ENCODE data around the gene ZNF385B. TPM values are rescaled to one million over a fixed set of nuclear protein-coding genes. Genes with fewer than 3 reads are reported as not detected.

Gene ZNF385B
- polyA plus RNA-seq, 1 donor (not counting 4 experiments of a cell fraction or from before 2014, with no cell fraction given) = 0.17 TPM

GRCh38 chr2:179882851-179883806, 21.7 kb upstream of the ZNF385B start:
- Histone ChIP-seq H3K9me1 (ENCODE audit: control insufficient read depth, extremely low read depth, insufficient read depth, low read length) (no peaks in the 10 kb centered on the region), H3K4me3 (ENCODE audit: control insufficient read depth in 2 of 3, extremely low read depth in 1 of 3, insufficient read depth in 2 of 3, low read depth in 1 of 3, low read length in 3 of 3) (no peak overlapping the region), H3K36me3 (ENCODE audit: control insufficient read depth in 2 of 2, extremely low read depth in 1 of 2, insufficient read depth in 2 of 2, low read length in 2 of 2) (no peaks in the 10 kb centered on the region), H4K20me1 (ENCODE audit: control insufficient read depth, extremely low read depth, insufficient read depth, low read length) (no peaks in the 10 kb centered on the region), H3K4me2 (ENCODE audit: control insufficient read depth, extremely low read depth, insufficient read depth, low read depth, low read length) (no peak overlapping the region), H3K79me2 (ENCODE audit: control insufficient read depth, insufficient read depth, low read length) (no peaks in the 10 kb centered on the region), H3K27ac (ENCODE audit: control insufficient read depth, insufficient read depth, low read length) (no peak overlapping the region), H3K9me3 (ENCODE audit: control insufficient read depth, low read depth, low read length) (no peaks in the 10 kb centered on the region), H3K4me1 (ENCODE audit: control insufficient read depth, extremely low read depth, insufficient read depth, low read length) (no peaks in the 10 kb centered on the region), H3K27me3 (ENCODE audit: control insufficient read depth, extremely low read depth, insufficient read depth, low read length) (no peaks in the 10 kb centered on the region), H2AFZ (ENCODE audit: control insufficient read depth, low read length) (no peak overlapping the region), H3K9ac (ENCODE audit: control insufficient read depth, extremely low read depth, insufficient read depth, low read length) (no peak overlapping the region)
- FAIRE-seq = no peak
- TF ChIP-seq CTCF (optimal IDR thresholded peaks at IDR 0.05 in 1 of 3, IDR thresholded peaks at IDR 0.05 in 1 of 3, conservative IDR thresholded peaks at IDR 0.05 in 1 of 3; ENCODE audit: extremely low read depth in 1 of 3, insufficient read depth in 2 of 3, low read length in 3 of 3) = no peak
- no peak for TF ChIP-seq EZH2 (IDR thresholded peaks at IDR 0.05; ENCODE audit: low read length)
- DNase-seq (ENCODE audit: low read depth, low spot score) = no peak
- dilution Hi-C loops (cut with MboI; ENCODE audit: extremely low pct_ligation_motif_present, low sequenced_read_pairs) = no loop called here

GRCh38 chr2:179877601-179878364, 16.4 kb upstream of the ZNF385B start:
- Histone ChIP-seq H3K36me3 (ENCODE audit: control insufficient read depth in 2 of 2, extremely low read depth in 1 of 2, insufficient read depth in 2 of 2, low read length in 2 of 2) (no peaks in the 10 kb centered on the region), H3K9me1 (ENCODE audit: control insufficient read depth, extremely low read depth, insufficient read depth, low read length) (no peaks in the 10 kb centered on the region), H3K9me3 (ENCODE audit: control insufficient read depth, low read depth, low read length) (no peaks in the 10 kb centered on the region), H2AFZ (ENCODE audit: control insufficient read depth, low read length) (no peak overlapping the region), H3K27me3 (ENCODE audit: control insufficient read depth, extremely low read depth, insufficient read depth, low read length) (no peaks in the 10 kb centered on the region), H3K4me2 (ENCODE audit: control insufficient read depth, extremely low read depth, insufficient read depth, low read depth, low read length) (no peak overlapping the region), H3K4me3 (ENCODE audit: control insufficient read depth in 2 of 3, extremely low read depth in 1 of 3, insufficient read depth in 2 of 3, low read depth in 1 of 3, low read length in 3 of 3) (no peak overlapping the region), H3K4me1 (ENCODE audit: control insufficient read depth, extremely low read depth, insufficient read depth, low read length) (no peaks in the 10 kb centered on the region), H3K79me2 (ENCODE audit: control insufficient read depth, insufficient read depth, low read length) (no peaks in the 10 kb centered on the region), H3K9ac (ENCODE audit: control insufficient read depth, extremely low read depth, insufficient read depth, low read length) (no peak overlapping the region), H3K27ac (ENCODE audit: control insufficient read depth, insufficient read depth, low read length) (no peak overlapping the region), H4K20me1 (ENCODE audit: control insufficient read depth, extremely low read depth, insufficient read depth, low read length) (no peaks in the 10 kb centered on the region)
- DNase-seq (ENCODE audit: low read depth, low spot score) (no peak), FAIRE-seq (no peak)
- TF ChIP-seq CTCF (optimal IDR thresholded peaks at IDR 0.05 in 1 of 3, IDR thresholded peaks at IDR 0.05 in 1 of 3, conservative IDR thresholded peaks at IDR 0.05 in 1 of 3; ENCODE audit: extremely low read depth in 1 of 3, insufficient read depth in 2 of 3, low read length in 3 of 3) (no peak), EZH2 (IDR thresholded peaks at IDR 0.05; ENCODE audit: low read length) (no peak)
- dilution Hi-C loops (cut with MboI; ENCODE audit: extremely low pct_ligation_motif_present, low sequenced_read_pairs) = no loop called here
